ENCODE data around the gene GALNT18. TPM values are rescaled to one million over a fixed set of nuclear protein-coding genes. Genes with fewer than 3 reads are reported as not detected.

The GALNT18 gene
- total RNA-seq, 1 experiment from 2014 or later, result 1.7 TPM

DNA sequence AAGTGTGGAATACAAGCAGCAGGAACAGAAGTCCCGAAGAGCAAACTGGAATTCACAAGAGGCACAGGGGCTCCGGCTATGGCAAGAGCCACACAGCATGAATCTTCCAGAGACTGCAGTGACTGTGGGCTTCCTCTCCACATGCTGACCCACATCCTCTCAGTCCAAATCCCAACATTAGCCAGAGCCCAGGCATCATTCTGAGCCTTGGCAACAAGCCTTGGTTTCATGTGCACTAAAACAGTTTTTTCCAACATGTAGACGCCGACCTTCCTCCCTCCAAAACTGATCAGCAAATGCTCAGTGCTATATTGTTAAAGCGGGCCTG is 177.0 kb downstream of the GALNT18 start:
- Histone ChIP-seq H2BK15ac (ENCODE audit: low read depth, low read length) (no peak overlapping the region), H3T11ph (ENCODE audit: low read length) (no peak overlapping the region), H3K79me1 (ENCODE audit: insufficient read depth, low read depth, low read length, poor library complexity, severe bottlenecking) (no peaks in the 10 kb centered on the region), H2BK120ac (ENCODE audit: low read depth, low read length, poor library complexity, severe bottlenecking) (no peak overlapping the region), H4K5ac (ENCODE audit: insufficient read length, low read depth, low read length) (no peak overlapping the region), H3K14ac (ENCODE audit: insufficient read depth, low read length) (no peak overlapping the region), H3K4ac (ENCODE audit: low read depth, low read length) (no peak overlapping the region), H3K56ac (ENCODE audit: insufficient read length, low read depth, low read length) (no peak overlapping the region), H2BK5ac (ENCODE audit: insufficient read length, low read length) (no peak overlapping the region), H3K27me3 (ENCODE audit: insufficient read depth, low read length) (no peaks in the 10 kb centered on the region), H3K18ac (ENCODE audit: insufficient read length, low read depth, low read length) (no peak overlapping the region), H3K27ac (ENCODE audit: insufficient read length, low read depth, low read length) (no peak overlapping the region), H3K23ac (ENCODE audit: insufficient read length, low read depth, low read length) (no peak overlapping the region), H2BK12ac (ENCODE audit: insufficient read length, low read depth, low read length) (no peak overlapping the region), H3K9ac (ENCODE audit: extremely low read depth, insufficient read length, low read length) (no peak overlapping the region), H2BK20ac (ENCODE audit: low read depth, low read length, poor library complexity, severe bottlenecking) (no peak overlapping the region), H3K9me3 (ENCODE audit: control insufficient read depth, low read depth, low read length) (no peaks in the 10 kb centered on the region), H4K8ac (replicated peaks; ENCODE audit: insufficient read length, low read depth, low read length) (no peak overlapping the region), H3K4me2 (ENCODE audit: insufficient read depth, insufficient read length, low read length) (no peak overlapping the region), H3K4me1 (ENCODE audit: insufficient read depth, low read length) (no peaks in the 10 kb centered on the region; the same call in 1 of the 2 replicates), H2AK5ac (ENCODE audit: insufficient read length, low read length) (no peak overlapping the region), H3K79me2 (ENCODE audit: insufficient read depth, low read length) (no peaks in the 10 kb centered on the region), H3K23me2 (ENCODE audit: insufficient read length, low read depth, low read length, poor library complexity, severe bottlenecking) (no peaks in the 10 kb centered on the region), H2AFZ (ENCODE audit: low read length) (no peak overlapping the region), H4K91ac (ENCODE audit: insufficient read length, low read depth, low read length) (no peak overlapping the region), H4K20me1 (ENCODE audit: control insufficient read depth, insufficient read depth, insufficient read length) (peaks cover 2% of the 10 kb centered on the region)
- Mint-ChIP-seq H3K36me3 (ENCODE audit: insufficient read depth in 1 of 3, low read depth in 3 of 3) (no peaks in the 10 kb centered on the region; a peak in 1 of 7 replicates), H3K9me3 (no peaks in the 10 kb centered on the region; a peak in 1 of 5 replicates), H3K27me3 (ENCODE audit: low read depth) (no peaks in the 10 kb centered on the region), H3K4me1 (peaks cover 13 to 22% of the 10 kb centered on the region in 2 experiments), H3K4me3 (no peak overlapping the region), H3K27ac (no peak overlapping the region)
- no peak for DNase-seq
- no peak for TF ChIP-seq CTCF (conservative IDR thresholded peaks at IDR 0.05)
- no CpG with 5 or more reads among the region's 5 CpGs for WGBS (ENCODE audit: extremely low coverage, insufficient read length, low lambda C conversion rate)
